AG04449 (cell line): Measurements from ENCODE around the gene KIF23.

Experiments
- CTCF ChIA-PET: fragments of 350-600 bp; formaldehyde crosslinking; extraction: SDS; loops from one replicate; lab custom pipeline; 2021; ENCODE audit warnings: antibody characterized with exemption; lab: Yijun Ruan, JAX
- POLR2A ChIA-PET: fragments of 400-600, 350-600 bp; formaldehyde crosslinking; extraction: SDS; loops from one replicate; lab custom pipeline; 2020; ENCODE audit warnings: antibody characterized with exemption, inconsistent platforms; lab: Yijun Ruan, JAX
- DNase-seq: peaks from one replicate; pipeline ENCODE4 v3.0.0-alpha.2; 2010; ENCODE audit warnings: low read depth, low spot score
- H3K4me3 ChIP-seq: 2 replicates; pipeline ENCODE4 v1.5.1; 2011; ENCODE audit warnings: low read depth, mild to moderate bottlenecking, control low read depth, low read length
- CTCF ChIP-seq: IDR thresholded peaks from one replicate; pipeline ENCODE4 v1.5.1; 2011; ENCODE audit warnings: mild to moderate bottlenecking, moderate library complexity, low read length, control low read depth, inconsistent platforms; ENCODE audit not compliant: insufficient read depth; ENCODE audit errors: missing control alignments

The KIF23 gene

GRCh38 chr15:69482686-69483256 is 68.6 kb downstream of the KIF23 start:
- ChIA-PET CTCF (interaction anchor here (1.1 kb wide), 1 partner anchor 40 kb away, joined by 3 read pairs; no protein-coding TSS in a partner anchor), POLR2A (no interaction called here)
- TF ChIP-seq CTCF = no peak
- no peak overlapping the region for H3K4me3 ChIP-seq
- DNase-seq = no peak

GRCh38 chr15:69484837-69485236 is 70.7 kb downstream of the KIF23 start:
- no peak overlapping the region for H3K4me3 ChIP-seq
- TF ChIP-seq CTCF = no peak
- CTCF ChIA-PET = interaction anchor here (1.1 to 7.3 kb wide), 4 partner anchors 8 to 1003 kb away, joined by 3 to 69 read pairs (median 4); no protein-coding TSS in a partner anchor
- POLR2A ChIA-PET = no interaction called here
- DNase-seq = no peak

- TF ChIP-seq CTCF = no peak
- no peak overlapping the region for H3K4me3 ChIP-seq
- CTCF ChIA-PET = interaction anchor here (7.3 kb wide), 1 partner anchor 10 kb away, joined by 69 read pairs; no protein-coding TSS in a partner anchor
- POLR2A ChIA-PET = no interaction called here
- no peak for DNase-seq
Observed at GRCh38 chr15:69486481-69487110, 72.4 kb downstream of the KIF23 start.

GRCh38 chr15:69489073-69489571 is 75.0 kb downstream of the KIF23 start:
- H3K4me3 ChIP-seq = no peak overlapping the region
- ChIA-PET CTCF (interaction anchor here (7.3 kb wide), 1 partner anchor 12 kb away, joined by 69 read pairs; no protein-coding TSS in a partner anchor), POLR2A (no interaction called here)
- DNase-seq = no peak
- no peak for TF ChIP-seq CTCF

- TF ChIP-seq CTCF = no peak
- ChIA-PET CTCF (interaction anchor here (0.7 to 7.3 kb wide), 2 partner anchors 14 to 970 kb away, joined by 3 to 69 read pairs; no protein-coding TSS in a partner anchor), POLR2A (no interaction called here)
- no peak overlapping the region for H3K4me3 ChIP-seq
- DNase-seq = no peak
Observed at GRCh38 chr15:69490356-69491037, 76.3 kb downstream of the KIF23 start.
